Peyer's patch (tissue), 4 donors: ENCODE results near the gene OCA2.

Source experiments
- POLR2A ChIP-seq, 2 donors: fragments of 450-650 bp; IDR thresholded peaks; one replicate each; pipeline ENCODE4 v1.5.1; 2017; ENCODE audit warnings: antibody characterized with exemption in 2 of 2, mild to moderate bottlenecking in 2 of 2, moderate library complexity in 2 of 2
- TF ChIP-seq, protein P1 (sequence below), 6 experiments: fragments of 450-650 bp in 4 of 6; fragments of 200-600 bp in 2 of 6; sonication (generic) in 1 of 6; IDR thresholded peaks; one replicate each; pipeline ENCODE4 v1.5.1; 2017 to 2019; ENCODE audit warnings: antibody characterized with exemption in 6 of 6, mild to moderate bottlenecking in 3 of 6, moderate library complexity in 1 of 6

DNA sequence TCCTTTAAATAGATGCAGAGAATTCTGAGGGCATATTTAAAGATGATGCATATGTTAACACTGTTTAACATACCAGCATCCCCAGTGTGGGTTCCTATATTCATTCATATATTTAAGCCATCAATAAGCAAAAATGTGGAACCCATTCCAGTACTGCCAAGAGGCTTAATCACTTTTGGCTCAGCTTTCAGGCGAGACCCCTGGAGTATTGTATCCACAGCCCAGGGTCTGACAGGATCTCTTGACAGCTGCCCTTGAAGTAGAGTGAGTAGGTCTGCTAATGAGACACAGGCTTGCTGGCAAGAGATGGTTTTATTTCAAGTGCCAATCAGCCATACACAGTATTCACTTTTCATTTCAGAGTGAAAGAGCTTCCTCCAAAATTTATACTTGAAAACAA is 367.3 kb downstream of the OCA2 start:
- TF ChIP-seq, protein P1, sequence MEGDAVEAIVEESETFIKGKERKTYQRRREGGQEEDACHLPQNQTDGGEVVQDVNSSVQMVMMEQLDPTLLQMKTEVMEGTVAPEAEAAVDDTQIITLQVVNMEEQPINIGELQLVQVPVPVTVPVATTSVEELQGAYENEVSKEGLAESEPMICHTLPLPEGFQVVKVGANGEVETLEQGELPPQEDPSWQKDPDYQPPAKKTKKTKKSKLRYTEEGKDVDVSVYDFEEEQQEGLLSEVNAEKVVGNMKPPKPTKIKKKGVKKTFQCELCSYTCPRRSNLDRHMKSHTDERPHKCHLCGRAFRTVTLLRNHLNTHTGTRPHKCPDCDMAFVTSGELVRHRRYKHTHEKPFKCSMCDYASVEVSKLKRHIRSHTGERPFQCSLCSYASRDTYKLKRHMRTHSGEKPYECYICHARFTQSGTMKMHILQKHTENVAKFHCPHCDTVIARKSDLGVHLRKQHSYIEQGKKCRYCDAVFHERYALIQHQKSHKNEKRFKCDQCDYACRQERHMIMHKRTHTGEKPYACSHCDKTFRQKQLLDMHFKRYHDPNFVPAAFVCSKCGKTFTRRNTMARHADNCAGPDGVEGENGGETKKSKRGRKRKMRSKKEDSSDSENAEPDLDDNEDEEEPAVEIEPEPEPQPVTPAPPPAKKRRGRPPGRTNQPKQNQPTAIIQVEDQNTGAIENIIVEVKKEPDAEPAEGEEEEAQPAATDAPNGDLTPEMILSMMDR (IDR thresholded peaks at IDR 0.05) = no peak
- no peak for TF ChIP-seq POLR2A (IDR thresholded peaks at IDR 0.05)
